ENCODE measurements around the gene TBR1. TPM values are rescaled to one million over a fixed set of nuclear protein-coding genes. Genes with fewer than 3 reads are reported as not detected.

TBR1 gene
- total RNA-seq, 1 donor from 2014 or later: not detected

GRCh38 chr2:161414042-161415033 is 1.8 kb upstream of the TBR1 start:
- TF ChIP-seq CTCF (IDR thresholded peaks at IDR 0.05; ENCODE audit: unreplicated experiment): peak; percentile 45
- Mint-ChIP-seq H3K4me3 (ENCODE audit: low read depth) (peak overlapping the region; percentile 55), H3K9me3 (ENCODE audit: low read depth) (no peaks in the 10 kb centered on the region), H3K27me3 (peaks cover 77% of the 10 kb centered on the region), H3K4me1 (ENCODE audit: low read depth) (peaks cover 14% of the 10 kb centered on the region), H3K36me3 (ENCODE audit: insufficient read depth) (peaks cover 9% of the 10 kb centered on the region), H3K27ac (no peak overlapping the region)
- DNase-seq (ENCODE audit: low spot score, unreplicated experiment): peak; percentile 43

- H3K27me3 Mint-ChIP-seq: peaks cover 86% of the 10 kb centered on the region
- no peaks in the 10 kb centered on the region for H3K9me3 Mint-ChIP-seq (ENCODE audit: low read depth)
- H3K4me3 Mint-ChIP-seq (ENCODE audit: low read depth): peak overlapping the region; percentile 39
- H3K36me3 Mint-ChIP-seq (ENCODE audit: insufficient read depth): peaks cover 9% of the 10 kb centered on the region
- peaks cover 14% of the 10 kb centered on the region for H3K4me1 Mint-ChIP-seq (ENCODE audit: low read depth)
- no peak for DNase-seq (ENCODE audit: low spot score, unreplicated experiment)
- H3K27ac Mint-ChIP-seq: no peak overlapping the region
- no peak for TF ChIP-seq CTCF (IDR thresholded peaks at IDR 0.05; ENCODE audit: unreplicated experiment)
These were observed 787 bp upstream of the TBR1 start for GRCh38 chr2:161415034-161415986.

GRCh38 chr2:161416708-161417437 is 776 bp downstream of the TBR1 start:
- Mint-ChIP-seq H3K36me3 (ENCODE audit: insufficient read depth) (peaks cover 2% of the 10 kb centered on the region), H3K4me3 (ENCODE audit: low read depth) (no peak overlapping the region), H3K4me1 (ENCODE audit: low read depth) (peaks cover 14% of the 10 kb centered on the region), H3K27ac (peak overlapping the region; percentile 48), H3K27me3 (peaks cover 95% of the 10 kb centered on the region), H3K9me3 (ENCODE audit: low read depth) (no peaks in the 10 kb centered on the region)
- no peak for TF ChIP-seq CTCF (IDR thresholded peaks at IDR 0.05; ENCODE audit: unreplicated experiment)
- no peak for DNase-seq (ENCODE audit: low spot score, unreplicated experiment)

- Mint-ChIP-seq H3K4me1 (ENCODE audit: low read depth) (peaks cover 14% of the 10 kb centered on the region), H3K36me3 (ENCODE audit: insufficient read depth) (no peaks in the 10 kb centered on the region), H3K9me3 (ENCODE audit: low read depth) (no peaks in the 10 kb centered on the region), H3K27ac (no peak overlapping the region), H3K27me3 (peaks cover 96% of the 10 kb centered on the region), H3K4me3 (ENCODE audit: low read depth) (no peak overlapping the region)
- DNase-seq (ENCODE audit: low spot score, unreplicated experiment): no peak
- TF ChIP-seq CTCF (IDR thresholded peaks at IDR 0.05; ENCODE audit: unreplicated experiment): no peak
These were observed 1.6 kb downstream of the TBR1 start for GRCh38 chr2:161417438-161418274.
